HG03139 (cell line): Measurements from ENCODE around the gene PSMD1.
A peak's percentile ranks its signal among the peaks of the same experiment; 100 is the strongest.
"Not testable (repeated sequence)": the region's sequence is repeated elsewhere in the genome, so short reads cannot be mapped to it uniquely, and the experiment has no call there.

Experiments
- ATAC-seq: cut with Tn5 transposase; IDR thresholded peaks from one replicate; pipeline ENCODE4 v1.9.1; 2021; ENCODE audit not compliant: unreplicated experiment

Gene PSMD1

GRCh38 chr2:231056453-231057416 lies at the start of gene PSMD1:
PSMD1 (plus strand) TSS chr2:231056867; CDS start chr2:231057026, 159 bp downstream.
- peak; percentile 66 for ATAC-seq

DNA sequence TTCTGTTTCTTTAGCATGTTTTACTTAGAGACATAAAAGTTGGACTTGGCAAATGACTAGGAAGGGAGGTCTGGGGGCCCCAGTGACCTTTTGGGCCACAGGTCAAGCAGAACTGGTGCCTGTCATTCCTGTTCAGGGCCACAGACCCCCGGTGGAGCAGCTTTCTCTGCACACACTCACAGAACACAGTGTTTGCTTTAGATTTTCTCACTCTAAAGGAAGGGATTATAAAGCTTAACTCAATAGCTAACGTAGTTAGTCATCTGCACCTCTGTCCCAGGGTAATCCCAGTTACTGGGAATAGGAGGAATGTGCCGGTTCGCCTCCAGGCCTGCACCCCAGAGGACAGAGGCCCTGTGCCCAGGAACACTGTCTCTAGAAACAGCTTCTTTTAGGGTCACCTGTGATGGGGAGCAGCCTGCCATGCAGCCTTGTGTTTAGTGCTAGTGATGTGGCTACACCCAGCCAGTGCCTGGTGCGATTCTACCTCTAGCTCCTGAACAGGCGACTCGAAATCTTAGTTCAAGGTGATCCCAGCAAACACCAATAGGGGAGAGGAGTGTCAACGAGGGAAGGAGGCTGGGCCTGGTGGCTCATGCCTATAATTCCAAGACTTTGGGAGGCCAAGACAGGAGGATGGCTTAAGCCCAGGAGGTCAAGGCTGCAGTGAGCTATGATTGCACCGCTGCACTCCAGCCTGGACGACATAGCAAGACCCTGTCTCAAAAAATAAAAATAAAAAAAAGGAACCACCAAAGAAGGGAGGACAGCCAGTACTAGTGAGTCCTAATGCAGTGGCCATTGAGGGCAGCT lies 49.2 kb upstream of the PSMD1 start:
- ATAC-seq: no peak

GRCh38 chr2:231008131-231008530 lies 48.5 kb upstream of the PSMD1 start:
- ATAC-seq: no peak

DNA sequence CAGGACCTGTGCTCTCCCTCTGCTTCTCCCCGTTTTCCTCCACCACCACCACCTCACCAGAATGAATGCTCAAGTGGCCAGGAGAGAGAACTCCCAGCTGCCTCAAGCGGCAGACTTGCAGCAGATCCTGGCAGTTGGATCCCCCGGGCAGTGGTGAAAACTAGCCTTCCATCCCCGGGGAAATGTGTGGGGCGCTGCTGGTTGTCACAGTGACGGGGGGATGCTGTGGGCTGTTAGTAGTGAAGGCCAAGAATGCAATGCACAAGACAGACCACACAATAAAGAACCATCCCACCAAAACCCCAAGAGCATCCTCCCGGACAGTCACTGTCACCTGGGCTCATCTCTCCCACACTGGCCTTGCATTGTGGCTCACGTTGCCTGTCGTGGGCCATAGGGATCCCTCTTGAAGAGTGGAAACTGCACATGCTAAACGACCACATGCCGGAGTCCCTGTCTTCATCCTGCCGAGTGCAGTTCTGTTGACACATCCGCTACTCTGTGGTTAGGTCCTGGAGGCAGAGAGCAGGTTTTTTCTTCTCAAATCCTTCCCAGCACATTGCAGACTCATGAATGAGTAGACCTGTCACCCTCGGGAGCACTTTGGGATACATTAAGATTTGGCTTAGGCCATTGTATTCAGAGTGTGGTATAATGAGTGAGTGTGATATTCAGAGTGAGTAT lies 47.3 kb upstream of the PSMD1 start:
- ATAC-seq: no peak

DNA sequence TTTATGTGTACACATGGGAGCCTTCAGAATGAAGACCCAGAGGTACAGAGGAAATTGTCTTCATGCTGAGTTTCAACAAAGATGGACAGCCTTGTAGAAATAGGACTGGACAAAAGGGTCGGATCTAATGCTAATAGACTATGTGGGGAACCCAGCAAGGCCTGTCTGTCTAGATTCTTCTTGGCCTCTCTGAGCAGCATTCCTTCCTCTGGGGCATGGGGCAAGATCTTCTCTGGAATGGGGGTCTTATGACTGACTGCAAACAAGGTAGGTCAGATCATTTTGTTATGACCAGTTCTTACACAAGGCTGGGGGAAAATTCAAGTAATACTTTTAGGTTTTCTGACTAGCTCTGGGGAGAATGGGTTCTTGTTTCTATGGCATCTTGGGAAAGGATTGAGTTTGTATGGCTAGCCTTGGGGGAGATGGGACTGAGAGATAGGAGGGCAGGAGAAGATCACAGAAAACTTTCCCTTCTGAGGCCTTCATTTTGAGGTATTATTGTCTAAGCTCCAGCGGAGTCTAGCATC lies 46.4 kb upstream of the PSMD1 start:
- ATAC-seq: no peak

DNA sequence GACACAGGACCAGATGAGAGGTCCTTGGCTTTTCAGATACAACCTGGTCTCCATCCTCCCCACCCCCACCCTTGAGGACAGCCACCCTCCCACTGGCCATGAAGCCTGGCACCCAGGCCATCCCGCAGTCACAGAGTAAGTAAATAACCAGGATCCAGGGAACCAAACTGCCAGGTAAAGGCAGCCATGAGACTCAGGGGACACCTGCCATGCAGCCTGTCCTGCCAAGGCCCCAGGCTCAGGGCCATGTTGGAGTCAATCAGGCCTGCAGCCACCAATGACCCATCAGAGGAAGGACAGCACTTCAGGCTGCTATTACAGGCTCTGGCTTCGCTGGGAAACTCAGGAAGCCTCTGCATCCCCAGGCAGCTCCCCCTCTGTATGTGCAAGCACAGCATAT lies 45.1 kb upstream of the PSMD1 start:
- no peak for ATAC-seq

- no peak for ATAC-seq
Observed at GRCh38 chr2:231012463-231012862, 44.2 kb upstream of the PSMD1 start.

DNA sequence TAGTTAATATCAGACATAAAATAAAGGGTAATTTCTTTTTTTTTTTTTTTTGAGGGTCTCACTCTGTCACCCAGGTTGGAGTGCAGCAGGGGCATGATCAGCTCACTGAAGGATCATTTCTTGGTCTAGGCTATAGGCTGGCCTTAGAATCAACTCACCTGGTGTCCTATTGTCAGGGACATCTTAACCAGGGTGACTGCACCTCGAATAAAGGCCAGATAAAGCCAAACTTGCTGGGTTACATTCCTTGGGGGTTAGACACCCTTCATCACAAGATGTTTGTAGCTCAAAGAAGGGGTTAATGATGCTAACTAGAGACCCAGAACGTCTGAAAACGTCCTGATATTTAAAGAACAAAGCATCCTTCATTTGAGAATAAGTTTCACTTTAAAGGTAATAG lies 42.8 kb upstream of the PSMD1 start:
- ATAC-seq: no peak

DNA sequence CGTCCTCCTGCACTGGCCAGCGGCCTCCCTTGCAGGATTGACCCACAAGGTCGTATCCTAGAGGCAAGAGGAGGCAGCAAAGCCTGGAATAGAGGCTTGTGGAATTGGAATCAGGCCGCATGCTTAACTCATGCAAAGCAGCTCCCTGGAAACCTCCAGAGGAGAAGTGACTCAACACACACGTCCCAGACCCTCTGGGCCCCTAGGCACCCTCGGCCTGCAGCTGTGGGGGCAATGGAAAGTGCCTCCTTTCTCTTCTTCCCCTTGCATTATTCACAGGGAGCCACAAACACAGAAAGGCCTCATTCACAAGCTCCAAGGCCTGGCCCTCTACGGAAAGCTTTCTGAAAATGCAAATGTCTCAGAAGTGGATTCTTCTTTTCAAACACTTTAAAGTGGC lies 41.2 kb upstream of the PSMD1 start:
- ATAC-seq: no peak

DNA sequence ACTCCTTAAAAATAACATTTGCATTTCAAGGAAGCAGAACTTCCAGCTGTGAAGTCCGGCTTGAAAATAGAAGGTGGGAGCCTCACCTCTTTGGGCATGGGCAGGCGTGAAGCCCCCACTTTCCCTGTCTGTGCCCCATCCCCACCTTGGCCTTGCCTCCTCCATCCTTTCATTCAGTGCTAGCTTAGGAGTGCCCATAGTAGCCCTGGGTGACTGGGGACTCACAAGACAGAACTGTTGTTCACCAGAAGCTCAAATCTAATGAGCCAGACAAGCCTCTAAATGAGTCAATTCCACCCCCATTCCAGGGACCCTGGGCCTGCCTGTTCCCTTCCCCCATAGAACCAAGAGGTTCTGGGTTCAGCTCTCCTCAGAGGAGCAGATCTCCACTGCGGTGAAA lies 40.7 kb upstream of the PSMD1 start:
- ATAC-seq: no peak

GRCh38 chr2:231016566-231017230 lies 40.0 kb upstream of the PSMD1 start:
- ATAC-seq: no peak

DNA sequence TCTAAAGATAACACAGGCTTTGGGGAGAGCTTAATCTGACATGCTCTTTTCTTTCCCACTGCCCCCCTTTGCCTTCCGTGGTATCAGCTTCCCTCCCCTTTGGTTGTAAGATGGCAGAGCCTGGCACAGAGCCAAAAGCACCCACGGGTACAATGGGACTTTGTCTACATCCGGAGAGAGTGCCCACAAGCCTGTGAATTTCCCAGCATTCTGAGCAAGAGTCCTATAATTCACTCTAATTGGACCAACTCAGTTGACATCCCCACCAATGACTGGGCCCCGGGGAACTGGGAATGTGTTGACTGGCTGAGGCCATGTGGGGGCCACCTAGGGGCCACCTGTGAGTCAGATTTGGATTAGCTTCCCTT lies 39.5 kb upstream of the PSMD1 start:
- no peak for ATAC-seq

GRCh38 chr2:231018184-231018583 lies 38.5 kb upstream of the PSMD1 start:
- ATAC-seq: no peak

DNA sequence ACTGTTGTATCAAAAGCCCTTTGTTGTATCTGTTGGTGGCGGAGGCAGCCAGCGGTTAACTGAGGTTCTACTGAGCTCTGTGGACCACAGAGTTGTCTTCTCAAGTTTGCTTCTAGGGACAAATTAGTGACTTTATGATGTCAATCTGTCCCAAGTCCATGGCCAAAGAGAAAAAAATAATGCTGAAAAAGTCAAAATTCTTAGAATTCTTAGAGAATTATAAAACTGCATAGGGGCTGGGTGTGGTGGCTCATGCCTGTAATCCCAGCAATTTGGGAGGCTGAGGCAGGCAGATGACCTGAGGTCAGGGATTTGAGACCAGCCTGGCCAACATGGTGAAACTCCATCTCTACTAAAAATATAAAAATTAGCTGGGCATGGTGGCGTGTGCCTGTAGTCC lies 31.6 kb upstream of the PSMD1 start:
- not testable (repeated sequence) for ATAC-seq

GRCh38 chr2:231028889-231029288 lies 27.8 kb upstream of the PSMD1 start:
- no peak for ATAC-seq

DNA sequence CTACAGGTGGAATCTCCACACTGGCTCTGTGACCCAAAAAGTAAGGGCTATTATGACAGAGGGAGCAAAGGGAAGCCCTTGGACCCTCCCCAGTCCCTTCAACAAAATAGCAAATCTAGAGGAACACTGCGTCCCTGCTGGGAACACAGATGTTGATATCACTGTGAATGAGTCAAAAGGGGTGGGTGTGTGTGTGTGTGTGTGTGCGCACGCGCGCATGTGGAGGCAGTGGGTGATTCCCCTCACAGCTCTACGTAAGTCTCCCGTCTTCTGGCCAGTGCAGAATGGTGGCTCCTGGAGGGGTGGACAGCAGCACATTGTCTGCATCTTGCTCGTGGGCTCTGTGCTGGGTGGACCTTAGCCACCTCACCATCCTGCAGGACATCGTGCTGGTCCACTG lies 27.1 kb upstream of the PSMD1 start:
- ATAC-seq: no peak

DNA sequence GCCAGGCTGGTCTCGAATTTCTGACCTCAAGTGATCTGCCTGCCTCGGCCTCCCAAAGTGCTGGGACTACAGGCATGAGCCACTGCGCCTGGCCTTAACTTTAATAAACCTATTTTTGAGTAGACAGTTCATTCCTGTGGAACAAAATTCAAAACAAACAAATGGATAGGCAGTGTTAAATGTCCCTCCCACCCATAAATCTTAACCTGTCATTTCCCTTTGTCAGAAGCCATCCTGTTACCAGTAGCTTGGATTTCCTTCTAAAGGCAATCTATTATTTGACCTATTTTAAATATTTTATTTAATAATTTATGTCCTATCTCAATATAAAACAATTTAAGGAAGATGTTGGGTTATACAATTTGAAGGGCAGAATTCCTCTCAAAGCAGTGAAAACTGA lies 25.9 kb upstream of the PSMD1 start:
- no peak for ATAC-seq

DNA sequence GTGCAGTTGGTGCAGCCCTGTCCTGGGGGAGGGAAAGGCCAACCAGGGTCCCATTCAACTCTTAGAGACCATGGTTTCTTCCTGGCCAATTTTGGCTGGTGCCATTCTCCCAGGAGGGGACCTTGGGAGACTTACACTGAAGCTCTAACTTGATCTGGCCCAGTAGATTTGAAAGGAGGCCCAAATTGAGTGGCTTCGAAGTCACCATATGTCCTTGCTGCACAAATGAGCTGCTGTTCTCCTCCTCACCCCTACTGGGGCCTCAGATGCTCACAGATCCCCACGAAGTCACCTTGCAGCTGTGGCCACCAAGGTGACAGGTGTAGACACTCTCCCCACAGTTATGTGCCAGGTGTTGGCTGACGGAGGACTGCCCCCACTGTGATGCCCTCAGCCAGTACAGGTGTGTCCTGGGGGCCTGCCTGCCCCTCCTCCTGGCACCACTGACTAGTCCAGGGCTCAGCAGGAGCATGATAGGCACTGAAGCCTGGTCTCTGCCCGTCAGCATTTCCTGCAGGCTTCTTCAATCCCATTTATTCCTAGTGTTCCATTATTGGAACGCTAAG lies 24.0 kb upstream of the PSMD1 start:
- no peak for ATAC-seq

GRCh38 chr2:231033147-231034132 lies 23.2 kb upstream of the PSMD1 start:
- no peak for ATAC-seq
